Mesothelial cell of epicardium (in vitro differentiated cells): ENCODE measurements around the gene STARD3. TPM values are rescaled to one million over a fixed set of nuclear protein-coding genes. Genes with fewer than 3 reads are reported as not detected.

Experiments used
- DNase-seq, 2 experiments: peaks; one replicate each; pipeline ENCODE4 v3.0.0; 2021; ENCODE audit warnings: low spot score in 2 of 2; ENCODE audit not compliant: unreplicated experiment in 2 of 2
- H3K27ac Mint-ChIP-seq: 2 replicates; pipeline ENCODE4 v1.8.0; 2021; ENCODE audit warnings: mixed read lengths
- H3K27me3 Mint-ChIP-seq: 2 replicates; pipeline ENCODE4 v1.8.0; 2021; ENCODE audit warnings: low read depth, mixed read lengths
- H3K36me3 Mint-ChIP-seq: 2 replicates; pipeline ENCODE4 v1.8.0; 2021; ENCODE audit warnings: mixed read lengths
- H3K4me1 Mint-ChIP-seq: 2 replicates; pipeline ENCODE4 v1.8.0; 2021; ENCODE audit warnings: mixed read lengths
- H3K4me3 Mint-ChIP-seq: 2 replicates; pipeline ENCODE4 v1.8.0; 2021; ENCODE audit warnings: mild to moderate bottlenecking, moderate library complexity, mixed read lengths
- H3K9me3 Mint-ChIP-seq: 2 replicates; pipeline ENCODE4 v1.8.0; 2021; ENCODE audit warnings: mixed read lengths
- total RNA-seq: library from RNA; stranded (reverse); gene quantifications from 3 replicates; pipeline ENCODE4 v1.2.1, GENCODE V29; 2021
- TF ChIP-seq, protein P1 (sequence below): fragments of 200-600 bp; sonication (generic); IDR thresholded peaks from one replicate; pipeline ENCODE4 v1.5.0; 2021; ENCODE audit warnings: antibody characterized with exemption; ENCODE audit not compliant: unreplicated experiment

The STARD3 gene
- total RNA-seq, 1 donor from 2014 or later = 56.2 TPM

DNA sequence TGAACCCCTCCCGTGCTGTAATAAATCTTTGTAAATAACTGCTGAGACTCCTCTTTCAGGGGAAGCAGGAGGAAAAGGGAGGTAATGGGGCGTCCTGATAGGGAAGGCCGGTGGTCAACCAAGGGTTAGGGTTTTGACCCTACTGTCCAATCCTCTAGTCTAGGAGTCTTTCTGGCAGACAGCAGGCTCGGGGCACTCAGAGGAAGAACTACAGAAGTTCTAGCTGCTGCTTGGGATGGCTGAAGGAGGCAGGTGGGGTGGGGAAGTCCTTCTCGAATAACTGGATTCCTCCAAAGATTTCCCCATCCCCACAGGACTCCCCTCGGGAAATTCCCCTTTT, 387 bp upstream of the STARD3 start:
- Mint-ChIP-seq H3K9me3 (no peaks in the 10 kb centered on the region), H3K4me3 (peak overlapping the region; percentile 90), H3K4me1 (peaks cover 30% of the 10 kb centered on the region), H3K27ac (peak overlapping the region; percentile 78), H3K27me3 (peaks cover 5% of the 10 kb centered on the region), H3K36me3 (no peaks in the 10 kb centered on the region)
- DNase-seq = no peak
- TF ChIP-seq, protein P1, sequence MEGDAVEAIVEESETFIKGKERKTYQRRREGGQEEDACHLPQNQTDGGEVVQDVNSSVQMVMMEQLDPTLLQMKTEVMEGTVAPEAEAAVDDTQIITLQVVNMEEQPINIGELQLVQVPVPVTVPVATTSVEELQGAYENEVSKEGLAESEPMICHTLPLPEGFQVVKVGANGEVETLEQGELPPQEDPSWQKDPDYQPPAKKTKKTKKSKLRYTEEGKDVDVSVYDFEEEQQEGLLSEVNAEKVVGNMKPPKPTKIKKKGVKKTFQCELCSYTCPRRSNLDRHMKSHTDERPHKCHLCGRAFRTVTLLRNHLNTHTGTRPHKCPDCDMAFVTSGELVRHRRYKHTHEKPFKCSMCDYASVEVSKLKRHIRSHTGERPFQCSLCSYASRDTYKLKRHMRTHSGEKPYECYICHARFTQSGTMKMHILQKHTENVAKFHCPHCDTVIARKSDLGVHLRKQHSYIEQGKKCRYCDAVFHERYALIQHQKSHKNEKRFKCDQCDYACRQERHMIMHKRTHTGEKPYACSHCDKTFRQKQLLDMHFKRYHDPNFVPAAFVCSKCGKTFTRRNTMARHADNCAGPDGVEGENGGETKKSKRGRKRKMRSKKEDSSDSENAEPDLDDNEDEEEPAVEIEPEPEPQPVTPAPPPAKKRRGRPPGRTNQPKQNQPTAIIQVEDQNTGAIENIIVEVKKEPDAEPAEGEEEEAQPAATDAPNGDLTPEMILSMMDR = no peak

DNA sequence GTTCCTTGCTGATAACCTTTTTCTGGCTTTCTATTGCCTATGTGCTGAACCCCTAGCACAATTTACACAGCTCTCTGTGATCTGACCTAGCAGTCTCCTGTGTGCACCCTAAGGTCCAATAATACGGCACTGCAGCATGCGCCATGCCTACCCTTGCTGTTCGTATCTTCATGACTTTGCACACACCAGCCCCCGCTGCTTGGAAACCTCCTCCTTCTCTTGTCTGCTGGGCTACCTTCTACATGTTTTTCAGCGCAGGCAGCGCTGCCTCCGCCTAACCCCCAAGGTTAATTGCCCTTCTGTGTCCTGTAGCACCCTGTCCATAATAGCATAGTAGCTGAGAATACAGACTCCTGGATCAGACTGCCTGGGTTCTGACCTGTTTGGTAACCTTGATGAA, 1.4 kb downstream of the STARD3 start:
- TF ChIP-seq, protein P1 = no peak
- H3K4me1 Mint-ChIP-seq = peaks cover 25% of the 10 kb centered on the region
- no peaks in the 10 kb centered on the region for H3K36me3 Mint-ChIP-seq
- H3K4me3 Mint-ChIP-seq = peak overlapping the region; percentile 90
- H3K9me3 Mint-ChIP-seq = no peaks in the 10 kb centered on the region
- H3K27ac Mint-ChIP-seq = no peak overlapping the region
- H3K27me3 Mint-ChIP-seq = no peaks in the 10 kb centered on the region
- DNase-seq = no peak

DNA sequence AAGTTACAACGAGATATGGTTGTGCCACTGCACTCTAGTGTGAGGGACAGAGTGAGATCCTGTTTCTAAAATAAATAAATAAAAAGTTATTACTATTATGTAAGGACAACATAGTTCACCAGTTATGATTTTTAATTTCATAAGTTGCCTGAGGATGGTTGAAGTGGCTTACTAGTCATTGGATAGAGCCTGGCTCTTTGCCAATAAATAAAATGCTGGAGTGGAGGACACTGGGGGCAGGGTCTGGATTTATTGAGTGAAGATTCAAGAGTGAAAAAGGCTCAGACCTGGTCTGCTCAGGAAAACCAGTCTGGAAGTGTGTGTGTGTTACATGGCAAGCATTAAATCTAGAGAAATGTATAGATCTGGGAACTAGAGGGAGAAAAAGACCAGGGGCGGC, 2.1 kb downstream of the STARD3 start:
- no peaks in the 10 kb centered on the region for H3K9me3 Mint-ChIP-seq
- H3K27ac Mint-ChIP-seq = peak overlapping the region; percentile 17
- DNase-seq = no peak
- peaks cover 25% of the 10 kb centered on the region for H3K4me1 Mint-ChIP-seq
- H3K36me3 Mint-ChIP-seq = no peaks in the 10 kb centered on the region
- H3K4me3 Mint-ChIP-seq = peak overlapping the region; percentile 5
- TF ChIP-seq, protein P1 = no peak
- H3K27me3 Mint-ChIP-seq = no peaks in the 10 kb centered on the region

DNA sequence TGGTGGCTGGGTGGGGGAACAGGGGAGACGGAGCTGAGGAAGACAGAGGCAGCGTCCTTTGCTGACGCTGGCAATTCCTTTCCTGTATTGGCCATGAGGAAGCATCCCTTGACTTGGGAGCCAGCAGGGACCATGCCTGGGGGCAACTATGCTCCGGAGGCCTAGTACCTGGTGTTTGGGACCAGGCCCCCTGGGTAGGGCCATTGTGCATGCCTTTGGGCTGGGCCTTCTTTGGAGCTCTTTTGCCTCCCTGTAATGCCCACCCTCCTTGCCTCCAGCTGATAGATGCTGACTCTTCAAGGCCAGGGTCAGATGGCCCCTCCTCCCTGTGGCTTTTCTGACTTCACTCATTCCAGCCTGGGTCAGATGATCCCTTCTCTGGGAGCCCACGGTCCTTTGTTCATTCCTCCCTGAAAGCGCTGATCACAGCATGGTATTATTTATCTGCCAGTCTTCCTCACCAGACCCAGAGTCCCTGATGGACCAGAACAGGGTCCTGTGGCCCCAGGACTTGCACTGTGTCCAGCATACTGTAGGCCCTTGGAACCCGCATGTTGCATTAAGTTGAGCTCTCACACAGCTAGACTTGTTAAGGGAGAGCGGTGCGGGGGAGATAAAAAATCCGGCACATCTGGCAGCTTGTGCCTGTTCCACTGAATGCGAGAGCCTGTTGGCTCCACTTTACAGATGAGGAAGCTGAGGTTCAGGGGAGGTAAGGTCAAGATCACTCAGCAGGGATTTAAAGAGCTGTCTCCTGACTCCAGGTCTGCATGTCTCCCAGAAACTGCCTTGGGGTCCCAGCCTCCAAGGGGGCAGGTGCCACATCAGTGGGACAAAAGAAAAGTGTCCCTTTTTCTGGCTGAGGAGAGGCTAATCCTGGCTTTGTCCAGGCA, 2.9 kb downstream of the STARD3 start:
- Mint-ChIP-seq H3K27me3 (no peaks in the 10 kb centered on the region), H3K4me3 (peak overlapping the region; percentile 5), H3K9me3 (no peaks in the 10 kb centered on the region), H3K36me3 (no peaks in the 10 kb centered on the region), H3K27ac (peak overlapping the region; percentile 17), H3K4me1 (peaks cover 27% of the 10 kb centered on the region)
- TF ChIP-seq, protein P1 = no peak
- DNase-seq = no peak

DNA sequence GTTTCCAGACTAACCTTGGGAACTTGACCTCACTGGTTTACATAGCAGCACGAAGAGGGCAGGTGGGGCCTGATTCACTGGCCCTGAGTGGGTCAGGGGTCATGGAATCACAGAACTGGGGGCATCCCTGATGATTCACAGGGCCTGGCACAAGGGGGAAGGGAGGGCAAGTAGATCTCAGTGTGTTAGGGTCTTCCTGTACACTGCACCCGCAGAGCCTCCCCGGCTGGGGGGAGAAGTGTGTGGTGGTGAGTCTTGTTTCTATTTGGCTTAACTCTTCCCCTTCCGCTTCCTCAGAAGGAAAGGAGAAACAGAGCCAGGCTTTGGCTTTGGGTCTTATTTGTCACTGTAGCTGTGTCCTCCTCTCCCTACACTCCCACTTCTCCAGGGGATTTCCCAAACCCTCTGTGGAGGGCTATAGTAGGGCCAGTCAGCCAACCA, 3.7 kb downstream of the STARD3 start:
- peaks cover 32% of the 10 kb centered on the region for H3K4me1 Mint-ChIP-seq
- H3K9me3 Mint-ChIP-seq = no peaks in the 10 kb centered on the region
- H3K27me3 Mint-ChIP-seq = no peaks in the 10 kb centered on the region
- DNase-seq = no peak
- H3K4me3 Mint-ChIP-seq = no peak overlapping the region
- H3K36me3 Mint-ChIP-seq = no peaks in the 10 kb centered on the region
- H3K27ac Mint-ChIP-seq = no peak overlapping the region
- TF ChIP-seq, protein P1 = no peak
